ENCODE measurements around the gene SPIN3. TPM values are rescaled to one million over a fixed set of nuclear protein-coding genes. Genes with fewer than 3 reads are reported as not detected.

Gene SPIN3
- total and polyA plus RNA-seq, 10 of the 15 experiments (the other 5 are each of a cell fraction or from before 2014, with no cell fraction given) = 2.1 to 12.3 (median 9.5) TPM

GRCh38 chrX:56978172-56978571 is 17.2 kb downstream of the SPIN3 start (continued):
- TF ChIP-seq ZNF592 (IDR thresholded peaks at IDR 0.05) (no peak), LARP7 (IDR thresholded peaks at IDR 0.05) (no peak), CBX5 (IDR thresholded peaks at IDR 0.05; ENCODE audit: low read depth) (no peak), HDAC2 (IDR thresholded peaks at IDR 0.05) (no peak), POLR2AphosphoS2 (IDR thresholded peaks at IDR 0.05; ENCODE audit: low read depth, low read length) (no peak), CHD4 (IDR thresholded peaks at IDR 0.05) (no peak), NFYB (IDR thresholded peaks at IDR 0.05; ENCODE audit: insufficient read depth, low read depth, low read length) (no peak), ZBTB40 (IDR thresholded peaks at IDR 0.05; ENCODE audit: borderline replicate concordance) (no peak), PBX3 (IDR thresholded peaks at IDR 0.05; ENCODE audit: insufficient replicate concordance, low read depth, low read length) (no peak), CBFB (IDR thresholded peaks at IDR 0.05; ENCODE audit: low read depth) (no peak), ZNF217 (IDR thresholded peaks at IDR 0.05) (no peak), RUNX3 (IDR thresholded peaks at IDR 0.05; ENCODE audit: low read length) (no peak; the same call in 1 of the 2 replicates), RB1 (IDR thresholded peaks at IDR 0.05; ENCODE audit: borderline replicate concordance) (no peak), BCLAF1 (IDR thresholded peaks at IDR 0.05) (no peak)
- TF ChIP-seq, protein P1, sequence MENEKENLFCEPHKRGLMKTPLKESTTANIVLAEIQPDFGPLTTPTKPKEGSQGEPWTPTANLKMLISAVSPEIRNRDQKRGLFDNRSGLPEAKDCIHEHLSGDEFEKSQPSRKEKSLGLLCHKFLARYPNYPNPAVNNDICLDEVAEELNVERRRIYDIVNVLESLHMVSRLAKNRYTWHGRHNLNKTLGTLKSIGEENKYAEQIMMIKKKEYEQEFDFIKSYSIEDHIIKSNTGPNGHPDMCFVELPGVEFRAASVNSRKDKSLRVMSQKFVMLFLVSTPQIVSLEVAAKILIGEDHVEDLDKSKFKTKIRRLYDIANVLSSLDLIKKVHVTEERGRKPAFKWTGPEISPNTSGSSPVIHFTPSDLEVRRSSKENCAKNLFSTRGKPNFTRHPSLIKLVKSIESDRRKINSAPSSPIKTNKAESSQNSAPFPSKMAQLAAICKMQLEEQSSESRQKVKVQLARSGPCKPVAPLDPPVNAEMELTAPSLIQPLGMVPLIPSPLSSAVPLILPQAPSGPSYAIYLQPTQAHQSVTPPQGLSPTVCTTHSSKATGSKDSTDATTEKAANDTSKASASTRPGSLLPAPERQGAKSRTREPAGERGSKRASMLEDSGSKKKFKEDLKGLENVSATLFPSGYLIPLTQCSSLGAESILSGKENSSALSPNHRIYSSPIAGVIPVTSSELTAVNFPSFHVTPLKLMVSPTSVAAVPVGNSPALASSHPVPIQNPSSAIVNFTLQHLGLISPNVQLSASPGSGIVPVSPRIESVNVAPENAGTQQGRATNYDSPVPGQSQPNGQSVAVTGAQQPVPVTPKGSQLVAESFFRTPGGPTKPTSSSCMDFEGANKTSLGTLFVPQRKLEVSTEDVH (IDR thresholded peaks at IDR 0.05; ENCODE audit: low read depth, partially characterized antibody) = no peak

All from GM12878 (cell line).